Mucosa of stomach (tissue), 1 donor: Measurements from ENCODE around the gene SEC23B.
"Not testable (repeated sequence)": the region's sequence is repeated elsewhere in the genome, so short reads cannot be mapped to it uniquely, and the experiment has no call there.

Source experiments
- H3K27me3 ChIP-seq: one replicate; pipeline ENCODE4 v1.7.0; 2013; ENCODE audit warnings: mild to moderate bottlenecking, low read length; ENCODE audit not compliant: control insufficient read depth, insufficient read depth
- H3K36me3 ChIP-seq: one replicate; pipeline ENCODE4 v1.7.0; 2013; ENCODE audit warnings: low read length; ENCODE audit not compliant: control insufficient read depth, insufficient read depth
- H3K4me1 ChIP-seq: one replicate; pipeline ENCODE4 v1.7.0; 2013; ENCODE audit warnings: mild to moderate bottlenecking, low read length; ENCODE audit not compliant: control insufficient read depth, insufficient read depth
- H3K4me3 ChIP-seq: one replicate; pipeline ENCODE4 v1.7.0; 2013; ENCODE audit warnings: low read length
- H3K9ac ChIP-seq: one replicate; pipeline ENCODE4 v1.7.0; 2013; ENCODE audit warnings: mild to moderate bottlenecking, low read length, moderate library complexity
- H3K9me3 ChIP-seq: one replicate; pipeline ENCODE4 v1.7.0; 2013; ENCODE audit warnings: mild to moderate bottlenecking, low read length, moderate library complexity; ENCODE audit not compliant: control insufficient read depth
- donor health status: Pancreatic carcinoma.

SEC23B gene

GRCh38 chr20:18501672-18502071 lies 6.1 kb upstream of the SEC23B start:
- not testable (repeated sequence) for H3K9me3 ChIP-seq, H3K9ac ChIP-seq, H3K36me3 ChIP-seq, H3K4me3 ChIP-seq, H3K27me3 ChIP-seq, H3K4me1 ChIP-seq

GRCh38 chr20:18504479-18505060 lies 3.2 kb upstream of the SEC23B start:
- Histone ChIP-seq H3K9me3 (no peaks in the 10 kb centered on the region), H3K36me3 (no peaks in the 10 kb centered on the region), H3K4me3 (no peak overlapping the region), H3K9ac (no peak overlapping the region), H3K27me3 (no peaks in the 10 kb centered on the region), H3K4me1 (peaks cover 11% of the 10 kb centered on the region)

- Histone ChIP-seq H3K9me3 (no peaks in the 10 kb centered on the region), H3K4me1 (peaks cover 11% of the 10 kb centered on the region), H3K36me3 (no peaks in the 10 kb centered on the region), H3K4me3 (peak overlapping the region; percentile 54), H3K9ac (peak overlapping the region; percentile 96), H3K27me3 (no peaks in the 10 kb centered on the region)
Observed at GRCh38 chr20:18506744-18507143, 996 bp upstream of the SEC23B start.

- no peaks in the 10 kb centered on the region for H3K36me3 ChIP-seq
- H3K9ac ChIP-seq, result no peak overlapping the region
- no peaks in the 10 kb centered on the region for H3K9me3 ChIP-seq
- no peaks in the 10 kb centered on the region for H3K27me3 ChIP-seq
- H3K4me3 ChIP-seq, result no peak overlapping the region
- peaks cover 11% of the 10 kb centered on the region for H3K4me1 ChIP-seq
Observed at GRCh38 chr20:18511571-18511970, 3.8 kb downstream of the SEC23B start.

GRCh38 chr20:18513208-18513607 lies 5.5 kb downstream of the SEC23B start:
- no peak overlapping the region for H3K9ac ChIP-seq
- no peak overlapping the region for H3K4me3 ChIP-seq
- peaks cover 8% of the 10 kb centered on the region for H3K4me1 ChIP-seq
- H3K27me3 ChIP-seq, result no peaks in the 10 kb centered on the region
- no peaks in the 10 kb centered on the region for H3K36me3 ChIP-seq
- no peaks in the 10 kb centered on the region for H3K9me3 ChIP-seq

- H3K9ac ChIP-seq, result no peak overlapping the region
- H3K4me1 ChIP-seq, result peaks cover 4% of the 10 kb centered on the region
- H3K4me3 ChIP-seq, result no peak overlapping the region
- no peaks in the 10 kb centered on the region for H3K36me3 ChIP-seq
- H3K27me3 ChIP-seq, result no peaks in the 10 kb centered on the region
- no peaks in the 10 kb centered on the region for H3K9me3 ChIP-seq
Observed at GRCh38 chr20:18514127-18514526, 6.4 kb downstream of the SEC23B start.

GRCh38 chr20:18515973-18516372 lies 8.2 kb downstream of the SEC23B start:
- no peaks in the 10 kb centered on the region for H3K36me3 ChIP-seq
- H3K4me1 ChIP-seq, result no peaks in the 10 kb centered on the region
- H3K4me3 ChIP-seq, result no peak overlapping the region
- no peak overlapping the region for H3K9ac ChIP-seq
- H3K27me3 ChIP-seq, result no peaks in the 10 kb centered on the region
- no peaks in the 10 kb centered on the region for H3K9me3 ChIP-seq

- H3K4me1 ChIP-seq, H3K4me3 ChIP-seq, H3K9ac ChIP-seq, H3K36me3 ChIP-seq, H3K27me3 ChIP-seq, H3K9me3 ChIP-seq: not testable (repeated sequence)
Observed at GRCh38 chr20:18522066-18522465, 14.3 kb downstream of the SEC23B start.

GRCh38 chr20:18523066-18523465 lies 15.3 kb downstream of the SEC23B start:
- H3K4me3 ChIP-seq, result no peak overlapping the region
- no peaks in the 10 kb centered on the region for H3K9me3 ChIP-seq
- peaks cover 5% of the 10 kb centered on the region for H3K36me3 ChIP-seq
- H3K27me3 ChIP-seq, result no peaks in the 10 kb centered on the region
- no peaks in the 10 kb centered on the region for H3K4me1 ChIP-seq
- no peak overlapping the region for H3K9ac ChIP-seq

GRCh38 chr20:18524646-18525045 lies 16.9 kb downstream of the SEC23B start:
- H3K9ac ChIP-seq, result no peak overlapping the region
- no peaks in the 10 kb centered on the region for H3K27me3 ChIP-seq
- H3K4me1 ChIP-seq, result no peaks in the 10 kb centered on the region
- no peaks in the 10 kb centered on the region for H3K9me3 ChIP-seq
- H3K36me3 ChIP-seq, result peaks cover 5% of the 10 kb centered on the region
- no peak overlapping the region for H3K4me3 ChIP-seq

- H3K36me3 ChIP-seq, H3K9me3 ChIP-seq, H3K4me3 ChIP-seq, H3K27me3 ChIP-seq, H3K9ac ChIP-seq, H3K4me1 ChIP-seq: not testable (repeated sequence)
Observed at GRCh38 chr20:18526761-18527160, 19.0 kb downstream of the SEC23B start.

GRCh38 chr20:18527339-18527738 lies 19.6 kb downstream of the SEC23B start:
- Histone ChIP-seq H3K27me3 (no peaks in the 10 kb centered on the region), H3K9ac (no peak overlapping the region), H3K9me3 (no peaks in the 10 kb centered on the region), H3K4me1 (no peaks in the 10 kb centered on the region), H3K36me3 (peaks cover 5% of the 10 kb centered on the region), H3K4me3 (no peak overlapping the region)

GRCh38 chr20:18527836-18528235 lies 20.1 kb downstream of the SEC23B start:
- no peak overlapping the region for H3K4me3 ChIP-seq
- H3K27me3 ChIP-seq, result no peaks in the 10 kb centered on the region
- no peaks in the 10 kb centered on the region for H3K4me1 ChIP-seq
- no peaks in the 10 kb centered on the region for H3K9me3 ChIP-seq
- no peak overlapping the region for H3K9ac ChIP-seq
- peaks cover 7% of the 10 kb centered on the region for H3K36me3 ChIP-seq
